Ascending aorta (tissue), 2 donors: ENCODE measurements around the gene NMRAL1. TPM values are rescaled to one million over a fixed set of nuclear protein-coding genes. Genes with fewer than 3 reads are reported as not detected.

Experiments used
- DNase-seq, 2 donors: peaks; one replicate each; pipeline ENCODE4 v3.0.0-alpha.2; 2019; ENCODE audit warnings: low spot score in 2 of 2
- H3K27ac ChIP-seq, 2 donors: fragments of 200-600 bp; sonication (generic); one replicate each; pipeline ENCODE4 v1.5.1; 2016 to 2017; ENCODE audit warnings: mild to moderate bottlenecking in 1 of 2
- H3K27me3 ChIP-seq: fragments of 200-600 bp; sonication (generic); one replicate; pipeline ENCODE4 v1.5.1; 2017
- H3K36me3 ChIP-seq, 2 donors: fragments of 200-600 bp; sonication (generic); one replicate each; pipeline ENCODE4 v1.5.1; 2016
- H3K4me1 ChIP-seq, 2 donors: fragments of 200-600 bp; sonication (generic); one replicate each; pipeline ENCODE4 v1.5.1; 2016 to 2017; ENCODE audit warnings: mild to moderate bottlenecking in 1 of 2
- H3K4me3 ChIP-seq, 2 donors: fragments of 200-600 bp; sonication (generic); one replicate each; pipeline ENCODE4 v1.5.1; 2016 to 2017; ENCODE audit warnings: mild to moderate bottlenecking in 1 of 2
- H3K9me3 ChIP-seq, 2 donors: fragments of 200-600 bp; sonication (generic); one replicate each; pipeline ENCODE4 v1.5.1; 2016
- intact Hi-C: fragments of 100-400 bp; cut with DNase I; formaldehyde crosslinking; loops from one replicate; pipeline ENCODE4 v1.15.1; 2023
- total RNA-seq: library from RNA; depleted of rRNA; stranded (reverse); fragments of >200 nt; gene quantifications from one replicate; pipeline ENCODE4 v1.1.0, GENCODE V29; 2016
- TF ChIP-seq, protein P1 (sequence below), 3 experiments: fragments of 200-600 bp in 2 of 3; fragments of 450-650 bp in 1 of 3; sonication (generic) in 2 of 3; IDR thresholded peaks; one replicate each; pipeline ENCODE4 v1.5.1; 2016 to 2019; ENCODE audit warnings: antibody characterized with exemption in 3 of 3, mild to moderate bottlenecking in 1 of 3, moderate library complexity in 1 of 3

The NMRAL1 gene
- total RNA-seq, 1 donor from 2014 or later, result 48.6 TPM

DNA sequence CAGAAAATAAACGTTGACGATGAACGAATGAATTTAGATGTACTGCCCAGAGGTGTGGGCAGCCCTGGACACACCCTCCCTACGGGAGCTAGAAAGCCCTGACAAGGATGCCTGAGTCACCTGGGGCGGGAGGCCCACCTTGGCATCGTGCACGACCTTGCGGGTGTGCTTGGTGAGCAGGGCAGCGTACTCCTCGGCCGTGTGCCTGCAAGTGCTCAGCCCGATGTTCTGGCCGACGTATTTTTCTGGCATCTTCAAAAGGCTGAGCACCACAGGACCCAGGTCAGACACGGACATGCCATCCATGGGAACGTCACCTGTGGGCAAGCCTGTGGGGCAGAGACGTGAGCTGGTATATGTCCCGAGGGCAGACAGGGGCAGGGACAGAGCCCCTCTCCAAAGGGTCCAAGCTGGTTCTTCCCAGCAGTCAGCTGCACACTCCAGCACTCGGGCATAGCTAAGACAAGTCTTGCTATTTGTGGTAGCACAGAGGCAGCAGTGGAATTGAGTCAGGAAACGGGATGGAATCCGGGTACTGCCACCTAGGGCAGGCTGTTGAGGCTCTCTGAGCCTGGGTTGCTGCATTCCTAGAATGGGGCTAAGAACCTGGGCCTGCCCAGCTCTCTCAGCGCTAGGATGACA is 10.8 kb downstream of the NMRAL1 start:
- intact Hi-C loops, result no loop called here
- TF ChIP-seq, protein P1, sequence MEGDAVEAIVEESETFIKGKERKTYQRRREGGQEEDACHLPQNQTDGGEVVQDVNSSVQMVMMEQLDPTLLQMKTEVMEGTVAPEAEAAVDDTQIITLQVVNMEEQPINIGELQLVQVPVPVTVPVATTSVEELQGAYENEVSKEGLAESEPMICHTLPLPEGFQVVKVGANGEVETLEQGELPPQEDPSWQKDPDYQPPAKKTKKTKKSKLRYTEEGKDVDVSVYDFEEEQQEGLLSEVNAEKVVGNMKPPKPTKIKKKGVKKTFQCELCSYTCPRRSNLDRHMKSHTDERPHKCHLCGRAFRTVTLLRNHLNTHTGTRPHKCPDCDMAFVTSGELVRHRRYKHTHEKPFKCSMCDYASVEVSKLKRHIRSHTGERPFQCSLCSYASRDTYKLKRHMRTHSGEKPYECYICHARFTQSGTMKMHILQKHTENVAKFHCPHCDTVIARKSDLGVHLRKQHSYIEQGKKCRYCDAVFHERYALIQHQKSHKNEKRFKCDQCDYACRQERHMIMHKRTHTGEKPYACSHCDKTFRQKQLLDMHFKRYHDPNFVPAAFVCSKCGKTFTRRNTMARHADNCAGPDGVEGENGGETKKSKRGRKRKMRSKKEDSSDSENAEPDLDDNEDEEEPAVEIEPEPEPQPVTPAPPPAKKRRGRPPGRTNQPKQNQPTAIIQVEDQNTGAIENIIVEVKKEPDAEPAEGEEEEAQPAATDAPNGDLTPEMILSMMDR (IDR thresholded peaks at IDR 0.05), result no peak

DNA sequence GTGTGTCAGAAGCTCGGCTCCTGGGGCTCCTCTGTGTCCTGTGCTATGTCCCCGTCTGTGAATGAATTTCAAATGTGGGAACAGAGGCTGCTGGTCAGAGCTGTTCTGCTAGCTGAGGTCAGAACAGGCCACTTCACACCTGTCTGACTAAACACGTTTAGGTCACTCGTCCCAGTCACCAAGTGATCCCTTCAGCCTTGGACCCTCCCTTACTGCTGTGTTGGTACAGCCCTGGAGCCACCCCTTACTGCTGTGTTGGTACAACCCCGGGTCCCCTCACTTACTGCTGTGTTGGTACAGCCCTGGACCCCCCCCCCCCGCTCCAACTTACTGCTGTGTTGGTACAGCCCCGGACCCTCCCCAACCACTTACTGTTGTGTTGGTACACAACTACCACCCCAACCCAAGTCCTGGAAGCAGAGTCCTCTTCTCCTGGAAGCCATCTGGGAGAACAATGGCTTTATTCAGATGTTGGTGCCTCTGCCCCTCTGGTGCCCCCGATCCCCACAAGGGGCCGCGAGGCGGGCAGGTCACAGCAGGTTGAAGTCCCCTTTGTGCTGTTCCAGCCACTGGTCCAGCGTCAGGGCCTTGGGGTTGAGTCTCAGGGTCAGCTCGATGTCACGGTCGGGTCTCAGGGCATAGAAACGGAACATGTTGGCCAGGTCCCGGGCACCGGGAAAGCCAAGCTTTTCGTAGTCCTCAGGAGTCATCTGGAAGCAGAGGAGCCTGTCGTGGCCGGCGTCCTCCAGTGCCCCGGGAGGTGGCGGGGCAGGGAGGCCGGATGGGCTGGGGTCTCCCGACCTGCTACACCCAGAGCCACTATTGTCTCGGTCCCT is 13.0 kb downstream of the NMRAL1 start:
- TF ChIP-seq, protein P1 (IDR thresholded peaks at IDR 0.05), result no peak
- H3K27ac ChIP-seq, result no peak overlapping the region
- intact Hi-C loops, result no loop called here
- no peak for DNase-seq
- peaks cover 29 to 71% of the 10 kb centered on the region in 2 donors for H3K36me3 ChIP-seq
- H3K9me3 ChIP-seq, result no peaks in the 10 kb centered on the region
- H3K27me3 ChIP-seq, result no peaks in the 10 kb centered on the region
- no peak overlapping the region for H3K4me3 ChIP-seq
- no peaks in the 10 kb centered on the region for H3K4me1 ChIP-seq

More for the DNA sequence above, 10.8 kb downstream of the NMRAL1 start:
- peaks cover 40 to 61% of the 10 kb centered on the region in 2 donors for H3K36me3 ChIP-seq
- no peak for DNase-seq
- no peaks in the 10 kb centered on the region for H3K27me3 ChIP-seq
- H3K27ac ChIP-seq, result no peak overlapping the region
- H3K4me1 ChIP-seq, result no peaks in the 10 kb centered on the region
- H3K9me3 ChIP-seq, result no peaks in the 10 kb centered on the region
- no peak overlapping the region for H3K4me3 ChIP-seq

DNA sequence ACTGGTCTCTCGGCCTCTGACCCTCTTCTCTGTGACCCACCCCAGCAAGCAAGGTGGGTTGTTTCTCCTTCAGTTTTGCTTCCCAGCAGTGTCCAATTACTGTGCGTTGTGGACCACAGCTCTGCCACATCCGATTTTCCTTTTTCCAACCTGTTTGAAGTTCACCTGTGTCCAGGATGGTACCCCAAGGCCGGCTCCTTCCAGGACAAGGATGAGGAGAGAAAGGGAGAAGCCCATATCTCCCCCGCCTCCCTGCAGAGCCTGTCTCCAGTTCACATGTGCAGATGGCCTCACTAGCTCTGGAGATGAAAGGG is 13.5 kb downstream of the NMRAL1 start:
- no peak for DNase-seq
- Histone ChIP-seq H3K27me3 (no peaks in the 10 kb centered on the region), H3K36me3 (peaks cover 29 to 71% of the 10 kb centered on the region in 2 donors), H3K27ac (no peak overlapping the region), H3K4me3 (no peak overlapping the region), H3K4me1 (no peaks in the 10 kb centered on the region), H3K9me3 (no peaks in the 10 kb centered on the region)
- TF ChIP-seq, protein P1 (IDR thresholded peaks at IDR 0.05), result no peak
- intact Hi-C loops, result no loop called here

DNA sequence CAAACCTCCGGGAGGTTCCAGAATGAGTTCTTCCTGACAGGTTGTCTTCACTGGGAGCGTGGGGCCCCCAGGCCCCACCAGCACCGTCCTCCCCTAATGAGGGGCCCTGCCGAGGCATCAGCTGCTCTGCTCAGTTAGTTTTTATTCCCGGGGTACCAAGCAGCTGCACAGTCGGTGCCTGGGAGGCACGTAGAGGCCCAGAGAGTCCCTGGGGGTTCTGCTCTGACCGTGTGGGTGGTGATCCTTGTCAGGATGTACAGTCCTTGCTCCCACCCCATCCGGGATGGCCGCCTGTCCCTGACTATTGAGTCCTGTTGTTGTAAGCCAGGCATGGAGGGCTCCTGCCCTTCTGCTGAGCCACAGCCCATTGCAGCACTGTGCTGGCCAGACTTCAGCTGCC is 18.5 kb downstream of the NMRAL1 start:
- Histone ChIP-seq H3K4me1 (no peaks in the 10 kb centered on the region), H3K4me3 (no peak overlapping the region), H3K27me3 (no peaks in the 10 kb centered on the region), H3K27ac (no peak overlapping the region), H3K9me3 (no peaks in the 10 kb centered on the region), H3K36me3 (peaks cover 33 to 73% of the 10 kb centered on the region in 2 donors)
- TF ChIP-seq, protein P1 (IDR thresholded peaks at IDR 0.05), result no peak
- DNase-seq, result no peak
- intact Hi-C loops, result no loop called here

DNA sequence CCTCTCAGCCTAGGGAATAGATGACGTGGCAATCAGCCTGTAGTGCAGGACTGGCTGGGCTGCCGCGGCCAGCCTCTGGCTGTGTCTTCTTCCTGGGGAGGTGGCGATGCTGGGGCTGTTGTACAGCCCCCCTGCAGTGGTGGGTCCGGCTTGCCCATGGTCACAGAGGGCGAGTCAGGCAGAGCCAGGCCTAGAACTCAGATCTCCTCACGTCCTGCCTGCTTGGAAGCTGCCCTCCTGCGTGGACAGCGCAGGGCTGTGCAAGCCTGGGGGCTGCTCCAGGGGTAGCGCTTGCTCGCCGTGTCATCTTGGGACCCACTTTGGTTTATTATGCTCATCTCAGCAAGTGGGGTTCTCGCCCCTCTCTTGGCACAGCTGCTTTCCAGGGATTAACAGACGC is 19.3 kb downstream of the NMRAL1 start:
- intact Hi-C loops, result no loop called here
- H3K27me3 ChIP-seq, result no peaks in the 10 kb centered on the region
- H3K36me3 ChIP-seq, result peaks cover 41 to 78% of the 10 kb centered on the region in 2 donors
- no peak overlapping the region for H3K4me3 ChIP-seq
- no peaks in the 10 kb centered on the region for H3K9me3 ChIP-seq
- H3K4me1 ChIP-seq, result no peaks in the 10 kb centered on the region
- TF ChIP-seq, protein P1 (IDR thresholded peaks at IDR 0.05), result no peak
- no peak for DNase-seq
- no peak overlapping the region for H3K27ac ChIP-seq
